Prostate gland (tissue), 2 donors: ENCODE measurements around the gene IL13.

Experiments
- CTCF ChIP-seq, 4 experiments: fragments of 200-600 bp in 2 of 4; fragments of 450-650 bp in 2 of 4; sonication (generic) in 2 of 4; IDR thresholded peaks; 1 replicate in 3 of 4; 2 replicates in 1 of 4; pipeline ENCODE4 v1.5.1; 2016 to 2019; ENCODE audit warnings: antibody characterized with exemption in 4 of 4, mild to moderate bottlenecking in 2 of 4, moderate library complexity in 2 of 4
- POLR2A ChIP-seq: fragments of 450-650 bp; IDR thresholded peaks from one replicate; pipeline ENCODE4 v1.6.1; 2016; ENCODE audit warnings: antibody characterized with exemption, mild to moderate bottlenecking
- POLR2AphosphoS5 ChIP-seq: sonication (generic); formaldehyde crosslinking; IDR thresholded peaks from one replicate; pipeline ENCODE4 v1.6.1; 2017; ENCODE audit warnings: antibody characterized with exemption

GRCh38 chr5:132684922-132685720 is 27.1 kb downstream of the IL13 start:
- TF ChIP-seq CTCF (IDR thresholded peaks at IDR 0.05) (no peak), POLR2AphosphoS5 (no peak), POLR2A (no peak)
